Inferior parietal cortex (tissue), 1 donor: ENCODE measurements around the gene LPIN3.

Experiments
- DNase-seq: peaks from one replicate; pipeline ENCODE4 v3.0.0-alpha.2; 2016; ENCODE audit errors: extremely low spot score

Gene LPIN3

GRCh38 chr20:41327178-41327577 lies 13.4 kb upstream of the LPIN3 start:
- no peak for DNase-seq

GRCh38 chr20:41329435-41330342 lies 10.9 kb upstream of the LPIN3 start:
- no peak for DNase-seq

GRCh38 chr20:41330343-41330720 lies 10.3 kb upstream of the LPIN3 start:
- DNase-seq = no peak

- no peak for DNase-seq
Measured at GRCh38 chr20:41330941-41331340, 9.7 kb upstream of the LPIN3 start.

- DNase-seq = no peak
Measured at GRCh38 chr20:41331731-41332130, 8.9 kb upstream of the LPIN3 start.

GRCh38 chr20:41334036-41334435 lies 6.6 kb upstream of the LPIN3 start:
- DNase-seq = no peak

GRCh38 chr20:41334443-41335421 lies 5.9 kb upstream of the LPIN3 start:
- no peak for DNase-seq

- no peak for DNase-seq
Measured at GRCh38 chr20:41335591-41335990, 5.0 kb upstream of the LPIN3 start.

GRCh38 chr20:41336711-41337492 lies 3.7 kb upstream of the LPIN3 start:
- DNase-seq = no peak

GRCh38 chr20:41339957-41340326 lies 679 bp upstream of the LPIN3 start:
- DNase-seq = peak; percentile 79

- DNase-seq = no peak
Measured at GRCh38 chr20:41342474-41343464, 2.1 kb downstream of the LPIN3 start.

- DNase-seq = no peak
Measured at GRCh38 chr20:41344477-41344876, 3.9 kb downstream of the LPIN3 start.

GRCh38 chr20:41344938-41345728 lies 4.5 kb downstream of the LPIN3 start:
- DNase-seq = no peak

GRCh38 chr20:41345729-41346067 lies 5.1 kb downstream of the LPIN3 start:
- DNase-seq = no peak

- DNase-seq = no peak
Measured at GRCh38 chr20:41347523-41348429, 7.2 kb downstream of the LPIN3 start.

GRCh38 chr20:41348430-41349172 lies 8.0 kb downstream of the LPIN3 start:
- no peak for DNase-seq

- DNase-seq = no peak
Measured at GRCh38 chr20:41349266-41349665, 8.6 kb downstream of the LPIN3 start.

- no peak for DNase-seq
Measured at GRCh38 chr20:41349943-41350342, 9.3 kb downstream of the LPIN3 start.
